BLaER1 (cell line): ENCODE measurements around the gene MGAT5.

Experiments
- H3K27ac ChIP-seq: shearing (Covaris generic); formaldehyde crosslinking; 2 replicates; pipeline ENCODE4 v1.8.1; 2022
- H3K27me3 ChIP-seq: shearing (Covaris generic); formaldehyde crosslinking; 2 replicates; pipeline ENCODE4 v1.8.1; 2022
- H3K36me3 ChIP-seq: shearing (Covaris generic); formaldehyde crosslinking; 2 replicates; pipeline ENCODE4 v1.8.1; 2022
- H3K4me1 ChIP-seq: shearing (Covaris generic); formaldehyde crosslinking; 2 replicates; pipeline ENCODE4 v1.8.1; 2022
- H3K4me2 ChIP-seq: shearing (Covaris generic); formaldehyde crosslinking; 2 replicates; pipeline ENCODE4 v1.8.1; 2022
- H3K4me3 ChIP-seq: shearing (Covaris generic); formaldehyde crosslinking; 2 replicates; pipeline ENCODE4 v1.8.1; 2022
- H3K9ac ChIP-seq: shearing (Covaris generic); formaldehyde crosslinking; 2 replicates; pipeline ENCODE4 v1.8.1; 2022
- H3K9me3 ChIP-seq: shearing (Covaris generic); formaldehyde crosslinking; 2 replicates; pipeline ENCODE4 v1.8.1; 2022
- H4K20me1 ChIP-seq: shearing (Covaris generic); formaldehyde crosslinking; 2 replicates; pipeline ENCODE4 v1.8.1; 2022
- Cebpa-rat ChIP-seq: shearing (Covaris generic); IDR thresholded peaks from 2 replicates; pipeline ENCODE4 v1.8.1; 2022

MGAT5 gene

GRCh38 chr2:134370655-134371445 is 117.0 kb downstream of the MGAT5 start:
- H3K9ac ChIP-seq: no peak overlapping the region
- H4K20me1 ChIP-seq: peaks cover 25% of the 10 kb centered on the region
- no peak for TF ChIP-seq Cebpa-rat
- no peaks in the 10 kb centered on the region for H3K27me3 ChIP-seq
- H3K27ac ChIP-seq: no peak overlapping the region
- H3K4me1 ChIP-seq: peaks cover 34% of the 10 kb centered on the region
- no peaks in the 10 kb centered on the region for H3K9me3 ChIP-seq
- H3K36me3 ChIP-seq: peaks cover 99% of the 10 kb centered on the region
- H3K4me2 ChIP-seq: no peak overlapping the region
- no peak overlapping the region for H3K4me3 ChIP-seq

GRCh38 chr2:134372141-134372540 is 118.3 kb downstream of the MGAT5 start:
- Histone ChIP-seq H3K36me3 (peaks cover 100% of the 10 kb centered on the region), H4K20me1 (peaks cover 22% of the 10 kb centered on the region), H3K4me3 (no peak overlapping the region), H3K9ac (no peak overlapping the region), H3K9me3 (no peaks in the 10 kb centered on the region), H3K4me1 (peaks cover 21% of the 10 kb centered on the region), H3K27me3 (no peaks in the 10 kb centered on the region), H3K27ac (no peak overlapping the region), H3K4me2 (no peak overlapping the region)
- TF ChIP-seq Cebpa-rat: no peak

GRCh38 chr2:134372611-134373131 is 118.8 kb downstream of the MGAT5 start:
- H3K4me1 ChIP-seq: peaks cover 15% of the 10 kb centered on the region
- peaks cover 17% of the 10 kb centered on the region for H4K20me1 ChIP-seq
- TF ChIP-seq Cebpa-rat: no peak
- H3K4me3 ChIP-seq: no peak overlapping the region
- H3K9me3 ChIP-seq: no peaks in the 10 kb centered on the region
- H3K4me2 ChIP-seq: no peak overlapping the region
- no peak overlapping the region for H3K9ac ChIP-seq
- peaks cover 100% of the 10 kb centered on the region for H3K36me3 ChIP-seq
- no peaks in the 10 kb centered on the region for H3K27me3 ChIP-seq
- H3K27ac ChIP-seq: no peak overlapping the region

GRCh38 chr2:134375935-134376334 is 122.1 kb downstream of the MGAT5 start:
- no peak overlapping the region for H3K27ac ChIP-seq
- no peaks in the 10 kb centered on the region for H4K20me1 ChIP-seq
- H3K4me1 ChIP-seq: no peaks in the 10 kb centered on the region
- H3K9ac ChIP-seq: no peak overlapping the region
- H3K4me2 ChIP-seq: no peak overlapping the region
- H3K4me3 ChIP-seq: no peak overlapping the region
- peaks cover 100% of the 10 kb centered on the region for H3K36me3 ChIP-seq
- H3K9me3 ChIP-seq: no peaks in the 10 kb centered on the region
- no peak for TF ChIP-seq Cebpa-rat
- H3K27me3 ChIP-seq: no peaks in the 10 kb centered on the region

GRCh38 chr2:134377730-134378129 is 123.9 kb downstream of the MGAT5 start:
- no peak overlapping the region for H3K4me3 ChIP-seq
- no peaks in the 10 kb centered on the region for H3K9me3 ChIP-seq
- H3K4me2 ChIP-seq: no peak overlapping the region
- H3K27ac ChIP-seq: no peak overlapping the region
- H3K9ac ChIP-seq: no peak overlapping the region
- no peak for TF ChIP-seq Cebpa-rat
- H4K20me1 ChIP-seq: no peaks in the 10 kb centered on the region
- H3K4me1 ChIP-seq: no peaks in the 10 kb centered on the region
- H3K27me3 ChIP-seq: no peaks in the 10 kb centered on the region
- H3K36me3 ChIP-seq: peaks cover 99% of the 10 kb centered on the region

GRCh38 chr2:134379293-134379692 is 125.4 kb downstream of the MGAT5 start:
- Histone ChIP-seq H3K4me3 (no peak overlapping the region), H3K4me2 (no peak overlapping the region), H3K27ac (no peak overlapping the region), H3K27me3 (no peaks in the 10 kb centered on the region), H4K20me1 (no peaks in the 10 kb centered on the region), H3K36me3 (peaks cover 98% of the 10 kb centered on the region), H3K9me3 (no peaks in the 10 kb centered on the region), H3K9ac (no peak overlapping the region), H3K4me1 (no peaks in the 10 kb centered on the region)
- TF ChIP-seq Cebpa-rat: no peak

- no peak overlapping the region for H3K27ac ChIP-seq
- no peaks in the 10 kb centered on the region for H3K27me3 ChIP-seq
- peaks cover 95% of the 10 kb centered on the region for H3K36me3 ChIP-seq
Measured at GRCh38 chr2:134379722-134380121, 125.8 kb downstream of the MGAT5 start.

GRCh38 chr2:134381141-134381540 is 127.3 kb downstream of the MGAT5 start:
- H3K27ac ChIP-seq: no peak overlapping the region
- H3K9ac ChIP-seq: no peak overlapping the region
- TF ChIP-seq Cebpa-rat: no peak
- H3K4me3 ChIP-seq: no peak overlapping the region
- H3K4me2 ChIP-seq: no peak overlapping the region
- H3K27me3 ChIP-seq: no peaks in the 10 kb centered on the region
- H3K4me1 ChIP-seq: no peaks in the 10 kb centered on the region
- H4K20me1 ChIP-seq: no peaks in the 10 kb centered on the region
- peaks cover 95% of the 10 kb centered on the region for H3K36me3 ChIP-seq
- H3K9me3 ChIP-seq: no peaks in the 10 kb centered on the region

More at GRCh38 chr2:134379722-134380121, 125.8 kb downstream of the MGAT5 start:
- no peaks in the 10 kb centered on the region for H3K4me1 ChIP-seq
- no peak overlapping the region for H3K4me2 ChIP-seq
- TF ChIP-seq Cebpa-rat: no peak
- H4K20me1 ChIP-seq: no peaks in the 10 kb centered on the region
- no peaks in the 10 kb centered on the region for H3K9me3 ChIP-seq
- H3K9ac ChIP-seq: no peak overlapping the region
- no peak overlapping the region for H3K4me3 ChIP-seq

GRCh38 chr2:134384131-134384530 is 130.3 kb downstream of the MGAT5 start:
- H3K9me3 ChIP-seq: no peaks in the 10 kb centered on the region
- no peaks in the 10 kb centered on the region for H3K4me1 ChIP-seq
- no peak overlapping the region for H3K4me3 ChIP-seq
- H3K9ac ChIP-seq: no peak overlapping the region
- no peaks in the 10 kb centered on the region for H4K20me1 ChIP-seq
- no peak overlapping the region for H3K4me2 ChIP-seq
- peaks cover 84% of the 10 kb centered on the region for H3K36me3 ChIP-seq
- H3K27ac ChIP-seq: no peak overlapping the region
- no peak for TF ChIP-seq Cebpa-rat
- no peaks in the 10 kb centered on the region for H3K27me3 ChIP-seq

- Histone ChIP-seq H3K27ac (no peak overlapping the region), H3K9me3 (no peaks in the 10 kb centered on the region), H3K27me3 (no peaks in the 10 kb centered on the region), H4K20me1 (no peaks in the 10 kb centered on the region), H3K4me1 (no peaks in the 10 kb centered on the region), H3K36me3 (peaks cover 84% of the 10 kb centered on the region), H3K9ac (no peak overlapping the region), H3K4me2 (no peak overlapping the region), H3K4me3 (no peak overlapping the region)
- TF ChIP-seq Cebpa-rat: no peak
Measured at GRCh38 chr2:134385195-134385594, 131.3 kb downstream of the MGAT5 start.
